HG03135 (cell line): ENCODE results near the gene ARHGEF4.
A peak's percentile ranks its signal among the peaks of the same experiment; 100 is the strongest.

Experiments
- ATAC-seq: cut with Tn5 transposase; IDR thresholded peaks from one replicate; pipeline ENCODE4 v1.9.1; 2021; ENCODE audit warnings: mild to moderate bottlenecking, moderate library complexity; ENCODE audit not compliant: unreplicated experiment

Gene ARHGEF4

DNA sequence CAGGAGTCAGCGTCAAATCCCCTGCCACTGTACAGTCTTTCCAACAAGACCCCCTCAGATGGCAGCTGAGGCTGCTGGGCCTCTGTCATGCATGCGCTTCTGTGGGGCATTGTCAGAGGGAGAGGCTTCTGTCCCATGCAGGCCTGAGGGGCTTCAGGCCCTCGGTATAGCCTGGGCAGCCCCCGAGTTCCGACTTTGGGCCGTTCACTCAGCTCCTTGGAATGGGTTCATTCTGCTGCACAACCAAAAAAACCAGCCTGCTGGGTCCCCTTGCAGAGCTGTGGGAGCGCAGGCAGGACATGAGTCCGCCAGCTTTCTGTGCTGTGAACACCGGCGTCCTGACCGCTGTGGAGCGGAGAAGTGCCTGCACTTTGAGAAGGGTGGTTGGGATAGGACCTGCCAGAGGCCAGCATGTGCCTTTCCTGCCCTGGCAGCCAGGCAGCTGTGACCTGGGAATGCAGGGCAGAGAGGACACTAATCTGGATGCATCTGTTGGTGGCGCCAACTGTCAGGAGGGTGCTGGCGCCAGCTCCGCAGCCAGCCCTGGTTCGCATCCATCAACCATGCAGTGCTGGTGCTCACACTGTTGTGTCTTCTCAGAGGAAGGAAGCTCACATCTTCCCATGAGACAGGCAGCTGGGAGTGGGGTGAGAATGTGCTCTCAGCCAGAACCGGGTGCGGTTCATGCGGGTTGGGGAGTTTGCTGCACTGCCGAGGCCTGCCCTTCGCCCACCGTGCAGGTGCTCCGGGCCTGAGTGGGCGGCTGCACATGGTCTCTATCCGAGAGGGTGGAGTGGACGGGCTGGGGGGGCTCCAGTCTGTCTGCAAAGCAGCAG lies 14.3 kb downstream of the ARHGEF4 start:
- no peak for ATAC-seq

DNA sequence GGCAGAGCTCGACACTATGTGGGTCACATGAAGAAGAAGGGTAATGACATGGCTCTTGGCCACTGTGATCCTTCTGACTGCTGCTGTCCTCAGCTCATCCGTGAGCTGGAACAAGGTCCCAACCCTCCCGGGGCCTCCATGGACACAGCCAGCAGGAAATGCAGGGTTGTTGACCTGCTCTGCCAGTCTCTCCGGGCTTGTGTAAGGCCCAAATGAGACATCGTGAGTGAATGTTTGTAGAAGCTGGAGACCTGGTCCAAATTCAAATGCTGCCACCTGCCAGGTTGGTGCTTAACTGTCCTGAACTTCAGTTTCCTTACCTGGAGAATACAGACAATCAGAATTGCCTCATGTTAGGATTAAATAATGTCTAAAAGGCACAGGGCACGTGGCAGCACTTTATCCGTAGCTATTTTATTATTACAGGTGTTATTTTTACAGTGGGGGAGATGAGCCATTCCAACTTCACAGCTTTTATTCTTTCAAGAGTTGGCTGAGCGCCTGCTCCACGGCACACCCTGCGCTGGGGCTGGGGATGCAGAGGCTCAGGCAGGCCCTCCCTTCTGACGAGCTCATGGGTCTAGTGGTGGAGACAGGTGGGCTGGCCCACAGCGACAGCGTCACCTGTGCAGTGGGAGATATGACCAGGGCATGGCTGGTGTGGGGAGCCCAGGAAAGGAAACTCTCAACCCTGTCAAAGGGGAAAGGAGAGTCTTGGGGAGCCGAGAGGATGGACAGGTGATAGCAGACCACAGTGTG lies 15.1 kb downstream of the ARHGEF4 start:
- ATAC-seq = no peak

DNA sequence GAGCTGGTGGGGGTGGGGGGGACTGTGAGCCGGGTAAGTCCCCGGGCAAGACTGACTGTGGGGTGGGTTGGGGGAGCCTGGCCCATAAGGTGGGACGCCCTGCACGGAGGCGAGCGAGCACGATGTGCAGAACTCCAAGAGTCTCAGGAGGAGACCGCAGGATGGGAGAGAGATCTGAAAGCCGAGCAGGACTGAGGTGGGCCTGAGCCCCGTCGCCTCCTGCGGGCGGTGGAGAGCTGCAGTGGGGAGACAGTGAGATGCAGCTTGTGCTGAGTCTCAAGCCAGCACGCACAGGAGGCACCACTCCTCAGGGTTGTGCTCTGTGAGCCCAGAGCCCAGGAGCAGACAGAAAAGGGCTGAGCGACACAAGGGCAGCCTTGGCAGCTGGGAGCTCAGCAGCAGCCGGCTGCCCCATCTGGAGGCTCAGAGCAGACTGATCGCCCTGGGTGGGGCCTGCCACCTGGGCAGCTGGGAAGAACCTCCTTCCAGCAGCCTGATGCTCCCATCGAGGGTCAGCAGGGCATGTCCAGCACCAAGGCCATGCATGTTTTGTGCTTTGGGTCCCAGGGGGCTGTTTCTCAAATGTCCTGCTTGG lies 15.9 kb downstream of the ARHGEF4 start:
- ATAC-seq = no peak

DNA sequence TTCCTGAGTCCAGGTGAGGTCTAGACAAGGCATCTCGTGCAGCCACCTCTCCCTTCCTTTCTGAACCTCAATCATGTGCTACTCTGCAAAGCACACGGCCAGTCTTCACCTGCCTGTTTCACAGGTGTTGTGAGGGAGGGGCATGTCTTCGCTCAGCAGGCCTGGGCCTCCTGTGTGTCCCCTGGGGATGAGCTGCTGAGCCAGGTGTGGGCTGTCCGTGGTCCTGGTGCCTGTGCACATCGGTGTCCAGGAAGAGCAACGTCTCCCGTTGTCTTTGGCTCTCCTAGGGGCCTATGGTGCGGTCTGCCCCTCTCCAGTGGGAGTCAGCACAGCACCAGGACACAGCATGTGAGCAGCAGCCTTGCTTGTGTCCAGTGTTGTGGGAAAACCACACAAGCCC lies 16.7 kb downstream of the ARHGEF4 start:
- no peak for ATAC-seq

- no peak for ATAC-seq
Measured at GRCh38 chr2:130854301-130854700, 17.6 kb downstream of the ARHGEF4 start.

DNA sequence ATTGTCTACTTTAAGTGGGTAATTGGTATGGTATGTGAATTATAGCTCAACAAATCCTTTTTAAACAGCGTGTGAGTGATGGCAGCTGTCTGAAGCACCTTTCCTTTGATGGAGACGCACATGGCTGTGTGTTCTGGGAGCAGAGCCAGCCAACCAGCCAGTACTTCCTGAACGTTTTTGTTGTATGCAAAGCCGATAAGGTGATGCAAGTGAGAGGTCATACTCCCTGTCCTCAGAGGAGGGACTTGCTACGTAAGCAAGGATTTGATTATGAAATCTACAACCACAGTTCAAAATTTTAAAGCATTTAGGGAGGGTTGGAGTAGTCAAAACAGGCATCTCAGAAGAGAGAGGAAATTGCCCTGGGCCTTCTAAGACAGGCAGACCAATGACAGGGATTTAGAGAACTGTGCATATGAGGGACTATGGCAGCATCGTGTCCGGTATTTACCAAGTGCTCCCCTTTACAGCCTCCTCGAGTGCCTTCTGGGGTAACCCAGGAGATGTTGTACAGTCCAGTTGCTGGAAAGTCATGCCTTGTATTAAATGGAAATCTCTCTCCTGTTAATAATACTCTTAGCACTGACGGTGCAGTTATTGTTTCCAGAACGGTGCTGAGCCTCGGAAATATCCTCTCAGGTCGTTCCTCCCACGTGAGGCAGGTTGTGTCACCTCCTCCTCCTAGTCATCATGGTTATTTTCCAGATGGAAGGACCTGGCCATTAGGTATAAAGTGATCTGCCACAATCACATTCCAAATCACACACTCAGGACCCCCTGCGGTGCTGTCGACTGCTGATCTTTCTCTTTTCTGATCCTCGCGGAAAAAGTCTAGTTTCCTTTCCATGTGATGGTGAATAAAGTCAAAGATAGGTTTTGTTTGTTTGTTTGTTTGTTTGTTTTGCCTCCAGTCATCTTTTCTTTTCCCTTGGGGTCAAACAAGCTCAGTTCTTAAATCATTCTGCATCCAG lies 28.4 kb downstream of the ARHGEF4 start:
- ATAC-seq = no peak

DNA sequence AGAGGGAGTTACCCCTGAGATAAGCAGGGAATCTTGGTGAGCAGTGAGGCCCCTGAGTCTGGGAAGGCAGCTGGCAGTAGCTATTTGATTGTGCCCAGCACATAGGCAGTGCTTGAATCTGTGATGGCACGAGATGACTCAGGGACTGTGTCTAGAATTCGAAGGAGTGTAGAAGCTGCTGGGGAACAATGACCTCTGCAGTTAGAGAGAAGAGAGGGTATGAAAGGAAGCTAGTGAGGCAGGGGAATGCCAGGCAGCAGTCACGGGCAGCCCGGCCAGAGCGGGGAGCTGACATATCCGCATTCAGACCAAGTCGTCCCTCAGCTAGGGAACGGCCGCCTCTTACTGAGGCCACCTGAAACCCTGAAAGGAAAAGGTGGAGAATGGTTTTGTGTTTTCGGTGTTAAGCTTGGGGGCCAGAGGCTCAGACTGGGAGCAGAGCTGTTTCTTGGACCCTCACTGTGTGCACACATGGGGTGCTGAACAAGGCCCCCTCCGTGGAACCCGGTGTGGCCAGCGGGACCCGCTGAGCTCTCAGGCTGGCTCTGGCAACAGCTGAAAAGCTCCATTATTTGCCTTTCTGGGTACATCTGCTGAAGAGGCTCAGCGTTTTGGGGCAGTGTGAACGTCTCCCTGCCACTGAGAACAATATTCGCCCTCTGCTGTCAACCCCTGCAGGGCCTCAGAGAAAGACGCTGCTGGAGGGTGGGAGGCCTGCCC lies 32.9 kb downstream of the ARHGEF4 start:
- ATAC-seq = no peak

DNA sequence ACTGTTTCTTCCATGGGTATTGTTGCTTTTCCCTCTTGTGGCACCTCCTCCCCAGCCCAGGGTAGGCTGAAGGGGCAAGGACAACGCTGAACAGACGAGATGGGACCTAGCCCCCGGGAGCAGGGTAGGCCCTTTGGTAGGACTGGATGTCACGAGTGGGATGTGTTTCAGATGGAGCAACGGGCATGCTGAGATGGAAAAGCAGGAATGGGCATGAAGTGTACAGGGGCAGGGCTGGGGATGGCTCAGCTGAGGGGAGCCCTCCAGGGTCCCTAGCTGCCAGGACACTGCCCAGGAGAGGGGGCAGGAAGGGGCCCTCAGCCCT lies 33.4 kb downstream of the ARHGEF4 start:
- ATAC-seq = no peak

GRCh38 chr2:130870779-130871178 lies 34.1 kb downstream of the ARHGEF4 start:
- no peak for ATAC-seq

DNA sequence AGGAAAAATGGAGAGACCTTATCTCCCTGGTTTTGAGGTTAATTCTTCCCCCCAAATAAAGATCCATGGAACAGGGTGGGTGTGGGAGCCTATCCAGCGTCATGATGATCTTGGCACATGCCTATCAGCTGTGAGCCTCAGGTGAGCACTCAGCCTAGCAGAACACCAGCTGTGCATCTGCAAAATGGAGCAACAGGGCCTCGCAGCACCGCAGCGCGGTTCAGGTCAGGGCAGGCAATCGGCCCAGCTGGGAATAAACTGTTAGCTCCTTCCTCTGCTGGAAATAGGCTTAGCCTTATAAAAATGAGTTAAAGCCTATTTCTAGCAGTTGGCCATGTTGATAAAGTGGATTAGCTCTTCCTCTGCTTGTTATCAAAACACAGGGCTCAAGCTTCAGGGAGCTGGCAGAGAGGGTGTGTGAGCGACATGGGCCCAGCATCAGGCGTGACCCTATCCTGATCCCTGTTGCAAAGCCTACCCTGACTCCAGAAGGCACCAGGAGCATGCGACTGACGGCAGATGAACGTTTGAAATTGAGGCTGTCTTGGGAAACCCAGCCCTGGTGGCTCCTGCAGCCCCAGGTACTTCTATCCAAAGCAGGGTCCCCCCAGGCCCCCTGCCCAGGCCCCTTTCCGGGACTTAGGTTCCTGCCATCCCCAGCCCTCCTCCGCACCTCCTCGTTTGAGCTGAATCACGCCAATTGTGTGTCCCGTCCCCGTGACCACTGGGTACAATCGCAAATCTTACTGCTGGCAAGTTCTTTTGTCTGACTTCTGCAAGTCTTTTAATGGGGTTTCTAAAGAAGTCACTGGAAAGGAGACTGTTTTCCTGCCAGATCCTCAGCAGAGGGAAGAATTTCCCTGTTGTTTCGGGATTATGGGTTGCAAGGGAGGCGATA lies 35.4 kb downstream of the ARHGEF4 start:
- no peak for ATAC-seq

DNA sequence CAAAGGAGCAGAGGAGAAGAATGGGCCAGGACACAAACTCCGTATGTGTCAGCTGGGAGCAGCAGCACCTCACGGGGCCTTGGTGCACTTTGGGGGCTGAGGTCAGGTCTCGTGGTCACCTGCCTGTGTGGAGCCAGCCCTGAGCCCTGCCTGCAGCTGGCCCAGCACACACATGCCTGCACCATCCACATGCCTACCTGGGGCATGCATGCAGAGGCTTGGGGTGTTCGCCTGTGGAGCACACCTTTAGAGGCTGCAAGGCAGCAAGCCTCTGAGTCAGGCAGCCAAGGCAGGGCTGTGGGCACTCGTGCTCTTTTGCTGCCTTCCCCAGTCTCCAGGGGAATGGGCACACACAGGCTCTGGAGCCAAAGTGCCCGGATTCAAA lies 36.0 kb downstream of the ARHGEF4 start:
- ATAC-seq = no peak

- ATAC-seq = peak; percentile 81
Measured at GRCh38 chr2:130873700-130874346, 37.1 kb downstream of the ARHGEF4 start.

DNA sequence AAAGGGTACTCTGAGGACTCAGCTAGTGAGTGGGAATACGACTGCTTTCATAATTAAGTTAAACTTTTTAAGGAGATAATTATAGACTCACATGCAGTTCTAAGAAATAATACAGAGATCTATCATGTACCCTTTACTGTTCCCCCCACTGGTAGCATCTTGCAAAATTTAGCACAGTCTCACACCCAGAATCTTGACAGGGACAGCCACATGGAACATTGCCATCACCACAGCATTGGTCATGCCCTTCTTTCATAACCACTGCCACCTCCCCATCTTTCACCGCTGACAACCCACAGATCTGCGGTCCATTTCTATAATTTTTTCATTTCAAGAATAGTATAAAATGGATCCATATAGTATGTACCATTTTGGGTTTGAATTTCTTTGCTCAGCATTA lies 37.8 kb downstream of the ARHGEF4 start:
- no peak for ATAC-seq

DNA sequence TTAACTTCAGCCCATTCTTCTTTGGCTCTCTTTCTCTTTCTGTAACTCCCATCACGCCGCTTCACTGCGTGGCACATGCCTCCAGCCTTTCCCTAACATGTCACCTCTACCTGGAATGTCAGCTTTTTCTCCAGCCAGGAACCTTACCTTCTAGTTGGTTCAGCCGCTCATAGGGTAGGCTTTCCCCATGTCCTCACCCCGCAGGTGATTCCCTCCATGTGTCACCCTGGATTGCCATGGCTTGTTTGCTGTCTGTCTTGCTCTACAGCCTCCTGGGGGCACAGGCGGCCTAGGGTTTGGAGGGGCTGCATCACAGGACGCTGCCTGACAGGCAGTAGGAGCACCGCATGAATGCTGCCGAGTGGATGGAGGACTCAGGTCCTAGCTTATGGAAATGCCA lies 39.2 kb downstream of the ARHGEF4 start:
- no peak for ATAC-seq

DNA sequence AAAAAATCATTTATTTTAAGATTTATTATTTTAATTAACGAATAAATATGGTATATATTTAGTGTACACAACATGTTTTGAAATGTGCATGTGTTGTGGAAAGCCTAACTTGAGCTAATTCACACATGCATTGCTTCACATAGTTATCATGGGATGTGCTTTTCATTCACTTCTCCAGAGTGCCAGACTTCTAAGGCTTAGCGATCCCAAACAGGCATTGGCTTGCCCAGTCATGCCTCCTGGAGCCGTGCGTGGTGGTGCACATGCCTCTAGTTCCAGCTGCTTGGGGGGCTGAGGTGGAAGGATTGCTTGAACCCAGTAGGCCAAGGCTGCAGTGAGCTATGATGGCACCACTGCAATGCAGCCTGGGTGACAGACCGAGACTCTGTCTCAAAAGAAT lies 40.5 kb downstream of the ARHGEF4 start:
- ATAC-seq = no peak

GRCh38 chr2:130878316-130878715 lies 41.6 kb downstream of the ARHGEF4 start:
- ATAC-seq = no peak

DNA sequence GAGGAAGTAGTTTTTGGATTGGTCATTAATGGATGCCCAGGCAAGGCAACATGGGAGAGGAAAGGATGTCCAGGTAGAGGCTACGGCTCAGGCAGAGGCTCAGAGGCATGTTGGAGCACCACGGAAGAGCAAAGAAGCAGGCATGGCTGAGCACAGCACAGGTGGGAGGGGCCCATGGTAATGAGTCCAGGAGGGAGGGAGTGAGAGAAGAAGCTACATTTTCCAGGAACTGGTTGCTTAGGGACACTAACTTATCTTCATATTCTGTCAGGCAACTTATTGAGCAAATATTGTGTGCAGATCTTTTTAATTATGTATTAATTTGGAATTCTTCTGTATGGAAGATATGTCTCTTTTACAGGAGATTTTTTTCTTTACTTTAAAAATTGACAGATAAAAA lies 42.2 kb downstream of the ARHGEF4 start:
- no peak for ATAC-seq

DNA sequence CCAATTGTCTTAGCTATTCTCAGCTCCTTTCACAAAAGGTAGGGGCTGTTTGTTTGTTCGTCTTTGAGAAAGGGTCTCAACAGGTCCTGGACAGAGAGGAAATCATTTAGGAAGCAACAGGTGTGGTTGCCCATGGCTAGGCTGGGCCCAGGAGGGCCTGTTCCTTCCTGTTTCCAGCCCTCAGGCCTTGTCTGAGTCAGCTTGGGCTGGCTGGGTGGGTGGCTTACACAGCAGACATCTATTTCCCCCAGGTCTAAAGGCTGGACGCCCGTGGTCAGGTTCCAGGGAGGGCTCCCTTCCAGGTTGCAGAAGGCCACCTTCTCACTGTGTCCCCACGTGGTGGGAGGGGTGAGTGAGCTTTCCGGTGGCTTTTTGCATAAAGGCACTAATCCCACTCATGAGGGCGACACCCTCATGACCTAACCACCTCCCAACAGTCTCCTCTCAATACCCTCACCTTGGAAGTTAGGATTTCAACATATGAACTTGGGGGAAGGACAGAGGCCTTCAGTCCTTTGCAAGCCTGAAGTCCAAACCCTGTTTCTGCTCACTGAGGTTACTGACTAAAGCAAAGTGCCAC lies 45.5 kb downstream of the ARHGEF4 start:
- ATAC-seq = no peak
